Uterus (tissue), 4 donors: Measurements from ENCODE around the gene PAK3. TPM values are rescaled to one million over a fixed set of nuclear protein-coding genes. Genes with fewer than 3 reads are reported as not detected.
A peak's percentile ranks its signal among the peaks of the same experiment; 100 is the strongest.

ENCODE experiments used
- DNase-seq, 2 donors: peaks; one replicate each; pipeline ENCODE4 v3.0.0-alpha.2; 2019 to 2020
- H3K27ac ChIP-seq, 2 donors: fragments of 200-600 bp; sonication (generic); 1 replicate in 1 of 2; 2 replicates in 1 of 2; pipeline ENCODE4 v1.5.1; 2016 to 2018
- H3K27me3 ChIP-seq, 2 donors: fragments of 200-600 bp; sonication (generic); one replicate each; pipeline ENCODE4 v1.5.1; 2018 to 2019; ENCODE audit warnings: control low read depth in 1 of 2
- H3K36me3 ChIP-seq, 2 donors: fragments of 200-600 bp; sonication (generic); one replicate each; pipeline ENCODE4 v1.5.1; 2019; ENCODE audit warnings: control low read depth in 1 of 2
- H3K4me1 ChIP-seq, 2 donors: fragments of 200-600 bp; sonication (generic); one replicate each; pipeline ENCODE4 v1.5.1; 2018 to 2019; ENCODE audit warnings: control low read depth in 1 of 2
- H3K4me3 ChIP-seq, 2 donors: fragments of 200-600 bp; sonication (generic); 1 replicate in 1 of 2; 2 replicates in 1 of 2; pipeline ENCODE4 v1.5.1; 2018 to 2019; ENCODE audit warnings: mild to moderate bottlenecking in 1 of 2
- H3K9me3 ChIP-seq, 2 donors: fragments of 200-600 bp; sonication (generic); one replicate each; pipeline ENCODE4 v1.5.1; 2019; ENCODE audit warnings: control low read depth in 1 of 2
- CTCF ChIP-seq, 4 experiments: fragments of 200-600 bp in 2 of 4; fragments of 450-650 bp in 2 of 4; sonication (generic) in 2 of 4; IDR thresholded peaks; one replicate each; pipeline ENCODE4 v1.5.1; 2016 to 2019; ENCODE audit warnings: antibody characterized with exemption in 4 of 4, mild to moderate bottlenecking in 2 of 4, moderate library complexity in 1 of 4
- POLR2A ChIP-seq, 2 donors: fragments of 450-650 bp; IDR thresholded peaks; one replicate each; pipeline ENCODE4 v1.6.1; 2016; ENCODE audit warnings: antibody characterized with exemption in 2 of 2, mild to moderate bottlenecking in 1 of 2, moderate library complexity in 1 of 2
- intact Hi-C: fragments of 100-400 bp; cut with DNase I; formaldehyde crosslinking; loops from one replicate; pipeline ENCODE4 v1.15.1; 2023; ENCODE audit warnings: low total_unique reads
- total RNA-seq, 4 donors: library from RNA; depleted of rRNA in 3 of 4; stranded (reverse); fragments of >200 nt in 3 of 4; gene quantifications; one replicate each; pipeline versions ENCODE4 v1.1.0 to v1.2.4, GENCODE V29; 2014 to 2023
- donor health status: DM: yes; HTN: yes; CAD: no.

PAK3 gene
- total RNA-seq, 4 donors from 2014 or later, result 2.1 to 24.8 (median 14.9) TPM

DNA sequence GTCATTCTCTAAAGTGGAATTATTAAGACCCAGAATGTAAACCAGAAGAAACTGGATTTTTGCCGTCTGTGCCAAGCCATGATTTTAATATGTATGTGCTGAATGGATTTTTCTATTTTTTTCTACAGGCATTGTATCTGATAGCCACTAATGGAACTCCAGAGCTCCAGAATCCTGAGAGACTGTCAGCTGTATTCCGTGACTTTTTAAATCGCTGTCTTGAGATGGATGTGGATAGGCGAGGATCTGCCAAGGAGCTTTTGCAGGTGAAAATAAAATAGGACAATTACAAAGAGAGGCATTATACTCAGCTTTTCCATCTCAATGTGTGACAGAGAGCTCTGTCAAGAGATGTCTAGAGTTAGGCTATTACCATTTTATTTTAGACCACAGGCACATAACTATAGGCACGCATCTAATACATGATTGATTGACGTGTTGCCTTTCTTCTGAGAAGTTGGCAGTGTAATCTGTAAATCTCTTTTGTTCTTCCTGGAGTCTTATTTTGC is 120.4 kb downstream of the PAK3 start:
- Histone ChIP-seq H3K4me1 (no peaks in the 10 kb centered on the region), H3K27ac (no peak overlapping the region), H3K4me3 (no peak overlapping the region), H3K36me3 (no peaks in the 10 kb centered on the region), H3K9me3 (no peaks in the 10 kb centered on the region), H3K27me3 (peaks cover 0 to 7% of the 10 kb centered on the region in 2 donors)
- intact Hi-C loops, result no loop called here
- no peak for DNase-seq
- TF ChIP-seq POLR2A (IDR thresholded peaks at IDR 0.05) (no peak), CTCF (IDR thresholded peaks at IDR 0.05) (no peak)

DNA sequence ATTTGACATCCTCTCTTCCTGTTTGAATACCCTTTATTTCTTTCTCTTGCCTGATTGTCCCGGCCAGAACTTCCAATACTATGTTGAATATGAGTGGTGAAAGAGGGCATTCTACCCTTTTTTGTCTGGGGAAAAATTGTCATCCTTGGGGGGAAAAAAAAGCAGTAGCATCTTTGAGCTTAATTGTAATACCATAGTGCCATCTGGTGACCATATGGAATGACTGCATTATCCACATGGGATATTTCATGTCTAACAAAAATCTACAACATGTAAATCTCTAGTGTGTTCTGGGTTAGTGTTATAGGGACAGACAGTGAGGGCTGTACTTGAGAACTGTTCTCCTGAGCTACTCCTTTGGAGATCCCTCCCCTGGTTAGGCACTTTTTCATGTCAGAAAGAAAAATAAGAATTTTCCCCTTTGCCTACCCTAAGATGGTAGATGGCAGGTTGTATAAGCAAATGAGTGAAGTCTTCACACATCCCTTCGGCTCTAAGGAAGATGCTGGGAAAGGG is 148.3 kb downstream of the PAK3 start:
- intact Hi-C loops, result no loop called here
- Histone ChIP-seq H3K4me1 (no peaks in the 10 kb centered on the region), H3K27ac (no peak overlapping the region), H3K4me3 (no peak overlapping the region), H3K27me3 (no peaks in the 10 kb centered on the region), H3K9me3 (no peaks in the 10 kb centered on the region), H3K36me3 (no peaks in the 10 kb centered on the region)
- TF ChIP-seq POLR2A (IDR thresholded peaks at IDR 0.05) (no peak), CTCF (IDR thresholded peaks at IDR 0.05) (peak in 3 of 4 experiments; percentile 33 to 49 (median 47))
- no peak for DNase-seq

- no peaks in the 10 kb centered on the region for H3K9me3 ChIP-seq
Observed at GRCh38 chrX:111254896-111255693, 159.1 kb downstream of the PAK3 start.

DNA sequence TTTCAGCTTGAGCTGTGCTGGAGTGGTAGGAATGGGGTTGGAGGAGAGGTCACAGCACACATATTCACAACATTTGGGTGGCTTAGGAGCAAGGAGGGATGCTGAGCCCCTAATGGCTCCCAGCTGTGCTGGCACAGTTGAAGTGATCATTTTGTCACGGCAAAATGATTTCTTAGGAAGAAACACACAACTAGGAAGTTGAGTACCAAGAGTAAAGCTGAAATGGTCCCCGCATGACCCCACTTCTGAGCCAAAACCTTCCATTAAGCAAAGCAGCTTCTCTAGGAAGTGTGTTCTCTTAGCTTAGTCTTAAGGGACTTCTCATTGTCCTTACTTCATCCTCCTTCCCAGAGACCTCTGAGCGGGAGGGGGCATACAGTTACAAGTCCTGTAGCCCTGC is 161.7 kb downstream of the PAK3 start:
- intact Hi-C loops, result no loop called here
- Histone ChIP-seq H3K27ac (no peak overlapping the region), H3K4me3 (no peak overlapping the region), H3K27me3 (peaks cover 0 to 14% of the 10 kb centered on the region in 2 donors), H3K36me3 (no peaks in the 10 kb centered on the region), H3K4me1 (no peaks in the 10 kb centered on the region), H3K9me3 (no peaks in the 10 kb centered on the region)
- no peak for DNase-seq
- TF ChIP-seq POLR2A (IDR thresholded peaks at IDR 0.05), result no peak
- TF ChIP-seq CTCF (IDR thresholded peaks at IDR 0.05), result no peak

More at GRCh38 chrX:111254896-111255693, 159.1 kb downstream of the PAK3 start:
- Histone ChIP-seq H3K4me1 (no peaks in the 10 kb centered on the region), H3K27ac (no peak overlapping the region), H3K27me3 (peaks cover 0 to 14% of the 10 kb centered on the region in 2 donors), H3K36me3 (no peaks in the 10 kb centered on the region), H3K4me3 (no peak overlapping the region)
- no peak for DNase-seq
- TF ChIP-seq CTCF (IDR thresholded peaks at IDR 0.05), result no peak
- TF ChIP-seq POLR2A (IDR thresholded peaks at IDR 0.05), result no peak
- intact Hi-C loops, result no loop called here

GRCh38 chrX:111259559-111259958 is 163.6 kb downstream of the PAK3 start:
- no peak for DNase-seq
- Histone ChIP-seq H3K9me3 (no peaks in the 10 kb centered on the region), H3K27ac (no peak overlapping the region), H3K36me3 (no peaks in the 10 kb centered on the region), H3K27me3 (peaks cover 0 to 6% of the 10 kb centered on the region in 2 donors), H3K4me3 (no peak overlapping the region), H3K4me1 (no peaks in the 10 kb centered on the region)
- intact Hi-C loops, result no loop called here
- no peak for TF ChIP-seq POLR2A (IDR thresholded peaks at IDR 0.05)
- TF ChIP-seq CTCF (IDR thresholded peaks at IDR 0.05), result no peak
